Tibial nerve (tissue), 4 donors: ENCODE results near the gene LIMS1.

Experiments used
- CTCF ChIP-seq, 5 experiments: fragments of 200-600 bp in 3 of 5; fragments of 450-650 bp in 2 of 5; sonication (generic) in 3 of 5; IDR thresholded peaks; one replicate each; pipeline ENCODE4 v1.5.1; 2016 to 2019; ENCODE audit warnings: antibody characterized with exemption in 5 of 5, mild to moderate bottlenecking in 3 of 5, moderate library complexity in 2 of 5
- EP300 ChIP-seq, 2 donors: sonication (generic); formaldehyde crosslinking; IDR thresholded peaks; one replicate each; pipeline ENCODE4 v1.6.1; 2017; ENCODE audit warnings: antibody characterized with exemption in 2 of 2, mild to moderate bottlenecking in 1 of 2
- POLR2A ChIP-seq, 2 donors: fragments of 450-650 bp; IDR thresholded peaks; one replicate each; pipeline ENCODE4 v1.6.1; 2017; ENCODE audit warnings: antibody characterized with exemption in 2 of 2, mild to moderate bottlenecking in 2 of 2, moderate library complexity in 2 of 2

- no peak for TF ChIP-seq CTCF (IDR thresholded peaks at IDR 0.05)
- TF ChIP-seq EP300 (IDR thresholded peaks at IDR 0.05), result no peak
- TF ChIP-seq POLR2A (IDR thresholded peaks at IDR 0.05), result no peak
Measured at GRCh38 chr2:108485253-108485652, 49.0 kb upstream of the LIMS1 start.
